Measurements from ENCODE around the gene LRP3.

DNA sequence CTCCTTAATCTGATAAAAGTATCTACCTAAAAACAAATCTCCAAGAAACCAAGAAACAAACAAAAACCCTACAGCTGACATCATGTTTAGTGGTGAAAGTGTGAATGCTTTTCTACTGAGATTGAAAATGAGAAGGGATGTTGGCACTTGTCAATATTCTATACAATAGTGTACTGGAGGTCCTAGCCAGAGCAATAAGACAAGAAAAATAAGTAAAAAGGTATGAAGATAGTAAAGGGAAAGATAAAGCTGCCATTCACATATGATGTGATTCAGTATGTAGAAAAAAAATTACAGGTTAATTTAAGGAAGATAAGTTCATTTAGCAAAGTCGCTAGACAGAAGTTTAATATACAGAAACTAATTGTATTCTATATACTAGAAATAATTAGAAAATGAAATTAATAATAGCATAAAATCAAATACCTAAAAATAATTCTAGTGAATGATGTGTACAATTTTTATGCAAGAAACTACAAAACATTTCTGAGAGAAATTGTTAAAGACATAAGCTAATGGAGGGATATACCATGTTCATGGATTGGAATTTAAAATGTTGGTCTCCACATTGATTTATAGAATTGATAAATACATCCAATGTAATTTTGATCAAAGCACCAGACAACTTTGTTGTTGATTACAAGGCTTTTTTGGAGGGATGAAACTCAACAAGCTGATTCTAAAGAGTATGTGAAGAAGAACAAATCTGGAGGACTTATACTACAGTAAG is 33.9 kb downstream of the LRP3 start:
- TF ChIP-seq POLR2AphosphoS5 (IDR thresholded peaks at IDR 0.05; ENCODE audit: low read depth, low read length): no peak
- TF ChIP-seq, protein P1, sequence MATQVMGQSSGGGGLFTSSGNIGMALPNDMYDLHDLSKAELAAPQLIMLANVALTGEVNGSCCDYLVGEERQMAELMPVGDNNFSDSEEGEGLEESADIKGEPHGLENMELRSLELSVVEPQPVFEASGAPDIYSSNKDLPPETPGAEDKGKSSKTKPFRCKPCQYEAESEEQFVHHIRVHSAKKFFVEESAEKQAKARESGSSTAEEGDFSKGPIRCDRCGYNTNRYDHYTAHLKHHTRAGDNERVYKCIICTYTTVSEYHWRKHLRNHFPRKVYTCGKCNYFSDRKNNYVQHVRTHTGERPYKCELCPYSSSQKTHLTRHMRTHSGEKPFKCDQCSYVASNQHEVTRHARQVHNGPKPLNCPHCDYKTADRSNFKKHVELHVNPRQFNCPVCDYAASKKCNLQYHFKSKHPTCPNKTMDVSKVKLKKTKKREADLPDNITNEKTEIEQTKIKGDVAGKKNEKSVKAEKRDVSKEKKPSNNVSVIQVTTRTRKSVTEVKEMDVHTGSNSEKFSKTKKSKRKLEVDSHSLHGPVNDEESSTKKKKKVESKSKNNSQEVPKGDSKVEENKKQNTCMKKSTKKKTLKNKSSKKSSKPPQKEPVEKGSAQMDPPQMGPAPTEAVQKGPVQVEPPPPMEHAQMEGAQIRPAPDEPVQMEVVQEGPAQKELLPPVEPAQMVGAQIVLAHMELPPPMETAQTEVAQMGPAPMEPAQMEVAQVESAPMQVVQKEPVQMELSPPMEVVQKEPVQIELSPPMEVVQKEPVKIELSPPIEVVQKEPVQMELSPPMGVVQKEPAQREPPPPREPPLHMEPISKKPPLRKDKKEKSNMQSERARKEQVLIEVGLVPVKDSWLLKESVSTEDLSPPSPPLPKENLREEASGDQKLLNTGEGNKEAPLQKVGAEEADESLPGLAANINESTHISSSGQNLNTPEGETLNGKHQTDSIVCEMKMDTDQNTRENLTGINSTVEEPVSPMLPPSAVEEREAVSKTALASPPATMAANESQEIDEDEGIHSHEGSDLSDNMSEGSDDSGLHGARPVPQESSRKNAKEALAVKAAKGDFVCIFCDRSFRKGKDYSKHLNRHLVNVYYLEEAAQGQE (IDR thresholded peaks at IDR 0.05; ENCODE audit: low read depth): no peak

All from HCT116 (cell line).